ENCODE data around the gene PIP5K1C.

- no peak for TF ChIP-seq CTCF (IDR thresholded peaks at IDR 0.05)
- TF ChIP-seq POLR2A (IDR thresholded peaks at IDR 0.05): no peak
Observed at GRCh38 chr19:3648037-3648905, 52.0 kb downstream of the PIP5K1C start.

Measured in body of pancreas (tissue), 4 donors.